H1 (cell line): ENCODE measurements around the gene MBNL2.

Experiments
- BRCA1 ChIP-seq: IDR thresholded peaks from 2 replicates; pipeline ENCODE4 v1.6.1; 2012; ENCODE audit warnings: low read depth, low read length, improper control_type of control experiment
- TEAD4 ChIP-seq: IDR thresholded peaks from 2 replicates; pipeline ENCODE4 v1.6.1; 2012; ENCODE audit warnings: low read depth, low read length, inconsistent platforms, mixed read lengths
- TF ChIP-seq, protein P1 (sequence below), 3 experiments: IDR thresholded peaks; 1 replicate in 2 of 3; 2 replicates in 1 of 3; pipeline versions ENCODE4 v1.5.1 to v1.6.1; 2011; ENCODE audit warnings: low read length in 3 of 3, mild to moderate bottlenecking in 3 of 3, inconsistent platforms in 2 of 3, low read depth in 1 of 3, moderate library complexity in 1 of 3; ENCODE audit not compliant: insufficient read depth in 1 of 3; ENCODE audit errors: control extremely low read depth in 1 of 3

DNA sequence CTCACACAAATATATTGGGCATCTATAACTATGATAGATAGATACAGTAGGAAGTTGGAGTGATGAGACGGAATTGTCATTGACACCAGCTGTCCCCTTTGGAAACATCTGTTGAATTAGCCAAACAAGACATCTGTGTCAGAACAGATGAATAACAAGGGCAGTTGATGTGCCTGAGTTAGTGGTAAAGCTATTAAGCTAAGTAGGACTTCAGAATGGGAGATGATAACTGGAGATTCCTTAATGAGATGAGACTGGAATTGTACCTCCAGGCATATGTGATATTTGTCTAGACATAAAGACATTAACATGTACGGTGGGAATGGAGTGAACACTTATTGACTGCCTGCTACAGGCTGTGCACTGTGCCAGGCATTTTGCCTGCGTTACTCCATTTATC lies 78.7 kb downstream of the MBNL2 start:
- TF ChIP-seq, protein P1, sequence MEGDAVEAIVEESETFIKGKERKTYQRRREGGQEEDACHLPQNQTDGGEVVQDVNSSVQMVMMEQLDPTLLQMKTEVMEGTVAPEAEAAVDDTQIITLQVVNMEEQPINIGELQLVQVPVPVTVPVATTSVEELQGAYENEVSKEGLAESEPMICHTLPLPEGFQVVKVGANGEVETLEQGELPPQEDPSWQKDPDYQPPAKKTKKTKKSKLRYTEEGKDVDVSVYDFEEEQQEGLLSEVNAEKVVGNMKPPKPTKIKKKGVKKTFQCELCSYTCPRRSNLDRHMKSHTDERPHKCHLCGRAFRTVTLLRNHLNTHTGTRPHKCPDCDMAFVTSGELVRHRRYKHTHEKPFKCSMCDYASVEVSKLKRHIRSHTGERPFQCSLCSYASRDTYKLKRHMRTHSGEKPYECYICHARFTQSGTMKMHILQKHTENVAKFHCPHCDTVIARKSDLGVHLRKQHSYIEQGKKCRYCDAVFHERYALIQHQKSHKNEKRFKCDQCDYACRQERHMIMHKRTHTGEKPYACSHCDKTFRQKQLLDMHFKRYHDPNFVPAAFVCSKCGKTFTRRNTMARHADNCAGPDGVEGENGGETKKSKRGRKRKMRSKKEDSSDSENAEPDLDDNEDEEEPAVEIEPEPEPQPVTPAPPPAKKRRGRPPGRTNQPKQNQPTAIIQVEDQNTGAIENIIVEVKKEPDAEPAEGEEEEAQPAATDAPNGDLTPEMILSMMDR (IDR thresholded peaks at IDR 0.05; ENCODE audit: control extremely low read depth in 1 of 3, insufficient read depth in 1 of 3, low read depth in 1 of 3, low read length in 3 of 3) = no peak
- no peak for TF ChIP-seq BRCA1
- TF ChIP-seq TEAD4 = no peak
